HG03196 (cell line): ENCODE measurements around the gene ENTREP1.
"Not testable (repeated sequence)": the region's sequence is repeated elsewhere in the genome, so short reads cannot be mapped to it uniquely, and the experiment has no call there.

Experiments used
- ATAC-seq: cut with Tn5 transposase; IDR thresholded peaks from one replicate; pipeline ENCODE4 v1.9.1; 2021; ENCODE audit not compliant: unreplicated experiment

ENTREP1 gene, protein sequence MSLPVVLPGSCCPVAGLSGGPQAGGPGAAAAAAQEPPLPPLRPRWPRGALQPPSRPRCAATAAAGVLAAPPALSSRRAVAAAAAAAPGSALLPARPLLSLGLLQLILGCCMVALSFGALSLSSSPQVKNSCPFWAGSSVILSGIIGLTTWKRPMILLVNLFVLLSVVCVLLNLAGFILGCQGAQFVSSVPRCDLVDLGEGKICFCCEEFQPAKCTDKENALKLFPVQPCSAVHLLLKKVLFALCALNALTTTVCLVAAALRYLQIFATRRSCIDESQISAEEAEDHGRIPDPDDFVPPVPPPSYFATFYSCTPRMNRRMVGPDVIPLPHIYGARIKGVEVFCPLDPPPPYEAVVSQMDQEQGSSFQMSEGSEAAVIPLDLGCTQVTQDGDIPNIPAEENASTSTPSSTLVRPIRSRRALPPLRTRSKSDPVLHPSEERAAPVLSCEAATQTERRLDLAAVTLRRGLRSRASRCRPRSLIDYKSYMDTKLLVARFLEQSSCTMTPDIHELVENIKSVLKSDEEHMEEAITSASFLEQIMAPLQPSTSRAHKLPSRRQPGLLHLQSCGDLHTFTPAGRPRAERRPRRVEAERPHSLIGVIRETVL

DNA sequence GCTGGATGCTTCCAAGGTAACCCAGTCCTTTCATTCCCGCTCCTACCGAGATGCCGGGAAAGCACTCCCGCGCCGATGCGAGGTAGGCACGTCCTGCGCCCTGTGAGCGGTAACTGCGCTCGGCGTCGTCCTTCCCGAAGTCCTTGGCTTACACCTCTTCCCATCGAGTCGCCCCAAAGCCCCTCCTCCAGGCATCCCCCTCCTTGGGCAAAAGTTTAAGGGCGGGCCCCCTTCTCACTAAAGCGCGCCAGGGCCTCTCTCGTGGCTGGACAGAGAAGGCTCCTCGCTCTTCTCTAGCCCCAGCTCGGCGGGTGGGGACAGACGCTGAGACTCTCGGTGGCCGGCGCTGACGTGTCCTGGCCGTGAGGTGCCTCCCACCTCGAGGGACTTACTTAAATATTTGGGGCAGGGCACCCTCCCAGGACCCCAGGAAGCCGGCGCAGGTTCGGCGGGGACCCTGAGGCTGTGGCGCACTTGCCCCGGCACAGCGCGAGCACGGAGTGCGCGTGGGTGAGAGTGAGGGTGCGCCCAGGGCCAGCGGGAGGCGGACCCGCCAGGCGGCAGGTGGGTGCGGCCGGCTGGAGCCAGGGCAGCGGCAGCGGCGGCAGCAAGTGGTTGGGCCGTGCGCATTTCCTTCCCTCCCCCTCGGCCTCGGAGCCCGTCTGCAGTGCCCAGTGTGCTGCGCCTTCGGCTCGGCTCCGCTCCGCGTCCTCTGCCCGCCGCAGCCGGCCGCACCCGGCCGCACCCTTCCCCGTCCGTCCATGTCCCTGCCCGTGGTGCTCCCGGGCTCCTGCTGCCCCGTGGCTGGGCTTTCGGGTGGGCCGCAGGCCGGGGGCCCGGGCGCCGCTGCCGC is at the start of gene ENTREP1:
ENTREP1 (plus strand) TSS at position 667 of the 853 bp plus-strand sequence; CDS start at position 762, 95 bp downstream.
- no peak for ATAC-seq

DNA sequence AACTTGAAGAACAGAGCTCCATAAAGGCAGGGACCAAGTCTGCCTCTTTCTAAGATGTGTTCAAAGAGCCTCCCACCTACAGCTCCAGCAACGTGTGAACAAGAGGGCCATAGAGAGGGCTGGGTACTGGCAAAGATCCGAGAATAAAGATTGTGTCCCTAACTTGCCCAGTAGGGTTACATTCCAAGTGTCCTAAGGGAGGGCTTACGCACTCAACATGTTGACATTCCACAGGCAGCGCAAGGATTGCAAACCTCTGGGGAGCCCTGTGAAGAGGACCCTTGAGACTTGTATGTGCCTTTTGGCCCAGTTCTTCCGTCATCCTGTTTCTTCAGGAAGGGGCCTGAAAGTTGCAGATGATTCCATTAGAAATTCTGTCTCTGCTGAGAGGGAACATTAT is 48.2 kb upstream of the ENTREP1 start:
- no peak for ATAC-seq

DNA sequence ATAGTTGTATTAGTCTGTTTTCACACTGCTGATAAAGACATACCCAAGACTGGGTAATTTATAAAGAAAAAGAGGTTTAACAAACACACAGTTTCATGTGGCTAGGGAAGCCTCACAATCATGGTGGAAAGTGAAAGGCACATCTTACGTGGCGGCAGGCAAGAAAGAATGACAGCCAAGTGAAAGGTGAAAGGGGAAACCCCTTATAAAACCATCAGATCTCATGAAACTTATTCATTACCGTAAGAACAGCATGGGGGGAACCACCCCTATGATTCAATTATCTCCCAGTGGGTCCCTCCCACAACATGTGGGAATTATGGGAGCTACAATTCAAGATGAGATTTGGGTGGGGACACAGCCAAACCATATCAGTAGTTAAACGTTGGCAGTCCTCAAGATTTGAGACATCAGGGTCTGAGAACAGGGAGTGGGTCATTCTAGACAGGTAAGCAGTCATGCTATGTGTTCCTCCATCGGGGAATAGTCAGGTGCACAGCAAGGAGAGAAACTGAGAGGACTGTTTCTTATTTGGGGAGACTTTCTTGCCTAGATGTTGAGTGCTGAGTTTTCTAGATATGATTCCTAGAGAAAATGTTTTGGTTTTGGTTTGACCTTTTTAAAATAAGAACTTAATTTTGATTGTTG is 45.8 kb upstream of the ENTREP1 start:
- ATAC-seq: peak; percentile 73

DNA sequence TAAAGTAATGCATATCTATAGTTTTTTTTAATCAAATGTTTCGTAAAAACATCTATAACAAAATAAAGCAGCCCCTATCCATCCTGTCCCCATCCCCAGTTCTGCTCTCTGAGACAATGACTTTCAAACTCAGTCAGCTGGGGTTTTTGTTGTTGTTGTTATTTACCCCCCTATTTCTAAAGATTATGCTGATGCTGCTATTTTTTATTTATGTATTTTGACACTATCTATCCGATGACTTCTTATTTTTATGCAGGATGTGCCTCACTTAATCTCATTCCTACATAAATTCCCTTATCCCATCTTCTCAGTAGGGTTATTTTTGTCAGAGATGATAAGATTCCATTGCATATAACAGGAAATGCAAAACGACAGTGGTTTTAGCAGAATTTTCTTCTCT is 45.3 kb upstream of the ENTREP1 start:
- no peak for ATAC-seq

DNA sequence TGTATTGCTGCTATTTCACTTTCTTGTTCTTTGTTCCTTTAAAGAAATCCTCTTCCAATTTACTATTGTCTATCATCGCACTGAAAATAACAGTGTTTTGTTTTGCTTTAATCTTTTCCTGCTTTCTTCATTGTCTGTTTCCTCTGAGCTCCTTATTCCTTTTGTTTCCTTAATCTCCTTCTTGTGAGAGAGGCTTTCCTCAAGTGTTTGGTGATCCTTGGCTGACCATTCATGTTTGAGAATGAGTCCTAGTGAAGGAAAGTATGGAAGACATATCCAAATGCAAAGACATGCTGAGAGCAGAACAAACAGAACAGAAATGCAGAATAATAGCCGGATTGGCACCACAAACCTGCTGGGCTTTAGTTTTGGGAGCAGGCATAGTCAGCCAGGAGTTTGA is 42.0 kb upstream of the ENTREP1 start:
- ATAC-seq: no peak

DNA sequence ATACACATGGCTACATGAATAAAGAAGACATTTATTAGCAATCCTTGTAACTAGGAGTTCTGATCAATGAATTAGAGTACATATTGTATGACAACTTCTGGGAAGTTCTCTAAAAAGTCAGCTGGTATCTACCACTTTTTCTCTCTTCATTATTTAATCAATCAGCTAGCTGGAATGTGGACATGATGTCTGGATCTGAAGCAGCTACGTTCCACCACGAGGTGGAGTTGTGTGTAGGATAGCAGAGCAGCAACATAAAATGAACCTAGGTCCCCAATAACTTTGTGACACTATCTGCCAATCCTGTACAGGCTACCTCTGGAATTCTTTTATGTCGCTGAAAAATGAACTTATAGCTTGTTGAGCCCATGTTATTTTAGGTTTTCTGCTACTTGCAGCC is 32.9 kb upstream of the ENTREP1 start:
- ATAC-seq: no peak

DNA sequence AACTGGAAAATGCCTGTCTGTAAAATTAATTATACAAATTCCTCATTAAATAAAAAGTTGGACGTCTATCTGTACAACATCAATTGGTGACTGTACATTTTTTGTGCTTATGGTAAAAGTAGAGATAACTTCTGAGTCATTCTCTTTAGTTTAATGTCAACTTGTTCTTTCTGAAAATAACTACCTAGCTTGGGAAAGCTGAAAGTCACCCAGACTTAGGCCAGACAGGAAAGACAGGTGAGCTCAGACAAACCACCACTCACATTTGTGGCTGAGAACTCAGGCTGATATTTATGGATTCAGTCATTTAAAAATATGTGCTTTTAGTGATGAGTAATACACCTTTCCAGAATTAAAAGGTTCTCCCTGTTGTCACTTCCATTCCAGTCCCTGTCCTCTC is 31.9 kb upstream of the ENTREP1 start:
- ATAC-seq: no peak

DNA sequence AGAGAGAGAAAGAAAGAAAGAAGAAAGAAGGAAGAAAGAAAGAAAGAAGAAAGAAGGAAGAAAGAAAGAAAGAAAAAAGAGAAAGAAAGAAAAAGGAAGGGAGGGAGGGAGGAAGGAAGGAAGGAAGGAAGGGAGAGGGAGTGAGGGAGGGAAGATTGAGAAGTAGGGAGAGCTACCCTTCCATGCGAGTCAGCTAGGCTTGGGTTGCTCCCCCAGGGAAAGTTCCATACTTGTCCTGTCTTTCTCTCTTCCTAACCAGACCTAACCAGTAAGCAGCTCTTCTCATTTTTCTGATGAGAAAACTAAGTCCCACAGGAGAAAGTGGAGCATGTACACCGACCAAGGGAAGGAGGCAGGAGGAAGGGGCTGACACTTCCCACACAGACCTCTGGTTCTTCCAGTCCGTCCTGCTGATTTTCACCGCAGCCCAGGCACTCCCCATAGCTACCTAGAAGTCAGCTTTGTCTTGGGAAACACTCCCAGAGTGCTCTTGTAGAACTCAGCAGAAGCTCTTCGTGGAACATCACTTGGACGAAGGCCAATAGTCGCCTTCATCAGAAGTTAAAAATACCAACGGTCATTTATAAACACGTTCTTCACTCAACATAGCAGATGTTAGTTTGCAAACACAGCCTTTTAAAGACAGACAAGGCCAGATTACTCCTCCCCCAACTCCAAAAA is 29.0 kb upstream of the ENTREP1 start:
- no peak for ATAC-seq

DNA sequence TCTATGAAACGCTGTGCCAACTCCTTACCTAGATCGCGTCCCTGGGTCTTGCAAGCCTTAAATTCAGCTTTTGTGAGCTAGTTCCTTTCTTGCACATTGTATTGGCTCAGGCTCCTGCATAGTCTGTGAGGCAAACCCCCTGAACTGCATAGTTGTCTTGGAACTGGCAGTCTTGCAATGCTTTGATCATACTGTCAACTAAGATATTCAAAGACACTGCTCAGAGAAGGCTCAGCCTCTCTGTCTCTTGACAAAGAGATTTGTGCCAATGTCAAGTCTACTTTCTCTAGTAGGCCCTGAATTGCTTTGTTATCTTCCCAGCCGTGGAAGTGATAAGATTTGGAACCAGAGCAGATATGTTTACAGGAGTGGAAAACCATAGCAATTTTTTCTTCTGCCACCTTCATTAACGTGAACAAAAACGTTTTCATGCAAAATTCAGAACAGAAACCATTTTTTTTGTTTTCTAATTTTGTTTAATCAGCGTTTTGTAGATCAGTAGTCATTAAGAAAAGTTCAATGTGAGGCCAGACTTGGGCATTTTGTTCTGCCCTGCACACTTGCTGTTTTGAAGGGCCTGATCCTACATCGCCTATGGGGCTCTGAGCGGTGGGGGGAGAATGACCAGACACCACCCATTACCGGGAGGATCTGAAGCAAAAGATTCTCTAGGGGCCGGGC is 27.6 kb upstream of the ENTREP1 start:
- no peak for ATAC-seq

DNA sequence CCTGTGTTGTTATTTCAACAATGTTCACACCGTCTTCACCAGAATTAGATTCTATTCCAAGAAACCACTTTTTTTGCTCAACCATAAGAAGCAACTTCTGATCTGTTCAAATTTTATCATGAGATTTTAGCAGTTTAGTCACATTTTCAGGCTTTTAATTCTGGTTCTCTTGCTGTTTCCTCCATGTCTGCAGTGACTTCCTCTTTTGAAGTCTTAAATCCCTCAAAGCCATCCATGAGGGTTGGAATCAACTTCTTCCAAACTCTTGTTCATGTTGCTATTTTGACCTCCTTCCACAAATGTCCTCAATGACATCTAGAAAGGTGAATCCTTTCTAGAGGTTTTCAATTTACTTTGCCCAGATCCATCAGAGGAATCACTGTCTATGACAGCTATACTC is 25.7 kb upstream of the ENTREP1 start:
- ATAC-seq: no peak

DNA sequence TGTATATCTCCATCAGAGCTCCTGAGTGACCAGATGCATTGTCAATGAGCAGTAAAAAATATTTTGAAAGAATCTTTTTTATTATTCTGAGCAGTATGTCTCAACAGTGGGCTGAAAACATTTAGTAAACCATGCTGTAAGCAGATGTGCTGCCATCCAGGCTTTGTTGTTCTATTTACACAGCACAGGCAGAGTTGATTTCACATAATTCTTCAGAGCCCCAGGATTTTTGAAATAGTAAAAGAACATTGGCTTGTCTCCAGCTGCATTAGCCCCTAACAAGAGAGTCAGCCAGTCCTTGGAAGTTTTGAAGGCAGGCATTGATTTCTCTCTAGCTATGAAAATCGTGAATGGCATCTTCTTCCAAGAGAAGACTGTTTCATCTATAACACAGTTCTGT is 25.2 kb upstream of the ENTREP1 start:
- ATAC-seq: no peak

DNA sequence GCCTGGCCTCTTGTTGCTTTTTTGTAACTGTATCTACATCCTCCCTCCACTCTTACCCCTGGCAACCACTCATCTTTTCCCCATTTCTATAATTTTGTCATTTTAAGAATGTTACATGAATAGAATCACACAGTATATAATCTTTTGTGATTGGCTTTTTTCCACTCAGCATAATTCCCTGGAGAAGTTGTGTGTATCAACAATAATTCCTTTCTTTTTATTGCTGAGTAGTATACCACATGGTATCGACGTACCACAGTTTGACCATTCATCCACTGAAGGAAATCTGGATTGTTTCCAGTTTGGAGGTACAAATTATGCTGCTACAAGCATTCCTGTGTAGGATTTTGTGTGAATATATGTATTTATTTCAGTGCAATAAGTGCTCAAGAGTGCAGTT is 21.7 kb upstream of the ENTREP1 start:
- no peak for ATAC-seq

DNA sequence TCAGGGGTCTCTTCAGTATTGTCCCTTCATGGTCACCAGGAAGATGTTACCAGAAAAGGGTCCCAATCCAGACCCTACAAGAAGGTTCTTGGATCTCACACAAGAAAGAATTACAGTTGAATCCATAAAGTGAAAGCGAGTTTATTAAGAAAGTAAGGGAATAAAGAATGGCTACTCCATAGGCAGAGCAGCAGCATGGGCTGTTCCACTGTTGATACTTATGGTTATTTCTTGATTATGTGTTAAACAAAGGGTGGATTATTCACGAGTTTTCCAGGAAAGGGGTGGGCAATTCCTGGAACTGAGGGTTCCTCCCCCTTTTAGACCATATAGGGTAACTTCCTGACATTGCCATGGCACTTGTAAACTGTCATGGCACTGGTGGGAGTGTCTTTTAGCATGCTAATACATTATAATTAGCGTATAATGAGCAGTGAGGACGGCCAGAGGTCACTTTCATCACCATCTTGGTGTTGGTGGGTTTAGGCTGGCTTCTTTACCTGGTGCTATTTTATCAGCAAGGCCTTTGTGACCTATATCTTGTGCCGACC is 18.0 kb upstream of the ENTREP1 start:
- not testable (repeated sequence) for ATAC-seq

DNA sequence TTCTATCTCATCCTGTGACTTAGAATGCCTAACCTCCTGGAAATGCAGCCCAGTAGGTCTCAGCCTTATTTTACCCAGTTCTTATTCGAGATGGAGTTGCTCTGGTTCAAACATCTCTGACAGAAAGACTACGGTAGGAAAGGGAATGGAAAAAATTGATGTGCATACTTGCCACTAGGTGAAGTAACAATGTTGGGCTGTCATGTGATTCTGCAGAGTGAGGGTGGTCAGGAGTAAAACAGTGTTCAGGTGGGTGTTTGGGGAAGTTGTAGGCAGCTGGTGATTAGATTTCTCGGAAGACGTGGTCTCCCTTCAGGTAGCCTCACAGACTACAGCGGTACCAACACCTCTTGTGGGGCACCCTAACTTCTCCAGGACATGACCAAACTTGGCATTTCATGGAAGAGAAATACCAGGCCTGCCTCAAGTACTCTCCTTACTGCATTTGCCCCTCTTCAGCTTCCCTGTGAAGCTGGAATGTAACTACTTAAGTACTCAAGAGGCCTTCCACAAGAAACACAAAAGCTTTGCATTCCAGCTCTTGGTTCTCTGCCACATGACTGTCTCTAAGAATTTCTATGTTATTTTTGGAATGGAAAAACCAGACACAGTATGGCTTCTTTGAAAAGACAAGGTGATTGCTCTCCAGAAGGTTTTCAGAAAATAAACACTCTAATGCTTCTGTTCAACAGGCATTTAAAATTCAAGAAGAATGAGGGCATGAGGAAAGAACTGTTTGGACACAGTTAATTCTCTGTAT is 17.4 kb upstream of the ENTREP1 start:
- no peak for ATAC-seq

DNA sequence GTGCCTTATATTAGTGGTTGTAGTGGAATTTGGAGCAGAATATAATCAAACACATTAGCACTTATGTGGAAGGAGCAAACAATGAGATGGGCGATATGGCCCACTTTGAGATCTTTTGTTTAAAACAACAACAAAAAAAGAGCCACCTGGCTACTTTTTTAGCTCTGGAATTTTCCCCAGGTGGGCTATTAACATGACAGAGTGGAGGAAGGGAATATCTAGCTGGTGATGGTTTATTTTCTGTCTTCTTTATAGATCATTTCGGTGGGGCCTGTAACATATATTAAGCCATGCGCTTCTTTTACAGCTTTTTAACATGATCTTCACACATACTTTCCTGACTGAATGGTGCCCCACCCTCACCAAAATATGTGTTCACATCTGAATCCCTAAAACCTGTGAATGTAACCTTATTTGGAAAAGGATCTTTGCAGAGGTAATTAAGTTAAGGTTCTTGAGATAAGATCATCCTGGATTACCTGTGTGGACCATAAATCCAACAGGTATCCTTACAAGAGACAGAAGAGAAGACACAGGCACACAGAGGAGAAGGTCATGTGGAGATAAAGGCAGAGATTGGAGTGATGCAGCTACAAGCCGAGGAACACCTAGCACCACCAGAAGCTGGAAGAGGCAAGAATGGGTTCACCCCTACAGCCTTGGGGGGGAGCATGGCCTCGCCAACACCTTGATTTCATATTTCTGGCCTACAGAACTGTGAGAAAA is 16.6 kb upstream of the ENTREP1 start:
- no peak for ATAC-seq

DNA sequence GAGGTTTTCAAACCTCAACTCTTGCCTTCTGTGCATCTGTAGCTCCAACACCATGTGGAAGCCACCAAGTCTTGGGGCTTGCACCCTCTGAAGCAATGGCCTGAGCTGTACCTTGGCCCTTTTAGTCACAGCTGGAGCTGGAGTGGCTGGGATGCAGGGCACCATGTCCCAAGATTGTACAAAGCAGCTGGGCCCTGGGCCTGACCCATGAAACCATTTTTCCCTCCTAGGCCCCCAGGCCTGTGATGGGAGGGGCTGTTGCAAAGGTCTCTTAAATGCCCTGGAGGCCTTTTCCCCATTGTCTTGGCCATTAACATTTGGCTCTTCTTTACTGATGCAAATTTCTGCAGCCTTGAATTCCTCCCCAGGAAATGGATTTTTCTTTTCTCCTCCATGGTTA is 11.8 kb upstream of the ENTREP1 start:
- ATAC-seq: no peak

DNA sequence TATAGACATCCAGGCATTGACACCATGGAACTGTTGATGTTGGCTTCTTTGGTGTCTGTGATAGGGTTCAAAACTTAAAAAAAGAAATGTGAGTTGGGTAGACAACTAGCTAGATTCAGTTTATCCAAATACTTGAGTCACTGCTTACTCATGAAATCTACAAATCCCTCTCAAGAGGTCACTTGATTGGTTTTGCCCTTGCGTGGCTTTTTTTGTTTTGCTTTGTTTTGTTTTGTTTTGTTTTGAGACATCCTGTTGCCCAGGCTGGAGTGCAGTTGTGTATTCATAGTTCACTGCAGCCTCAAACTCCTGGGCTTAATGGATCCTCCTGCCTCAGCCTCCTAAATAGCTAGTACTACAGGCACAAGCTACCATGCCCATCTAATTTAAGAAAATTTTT is 10.5 kb upstream of the ENTREP1 start:
- ATAC-seq: no peak

DNA sequence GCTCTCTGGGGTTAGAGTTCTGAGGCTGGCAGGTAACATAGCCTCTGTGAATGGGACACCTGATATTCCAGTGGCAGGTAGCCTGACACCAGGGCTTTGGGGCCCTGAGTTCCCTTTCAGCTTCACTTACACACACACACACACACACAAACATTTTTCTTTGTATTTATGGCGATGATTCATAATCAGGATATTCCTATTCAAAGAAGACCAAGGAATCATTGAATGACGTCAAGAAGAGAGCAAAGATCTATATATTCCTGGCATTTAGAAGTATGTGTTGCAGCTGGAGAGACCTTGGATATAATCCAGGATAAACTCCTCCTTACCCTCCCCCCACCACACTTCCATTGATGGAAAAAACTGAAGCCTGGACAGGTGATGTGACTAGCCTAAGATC is 7.9 kb upstream of the ENTREP1 start:
- no peak for ATAC-seq
